Neural progenitor cell (in vitro differentiated cells): Measurements from ENCODE around the gene TOR1AIP2. TPM values are rescaled to one million over a fixed set of nuclear protein-coding genes. Genes with fewer than 3 reads are reported as not detected.

Experiments
- DNase-seq: peaks from one replicate; pipeline ENCODE4 v3.0.0-alpha.2; 2016; ENCODE audit warnings: low spot score
- H2AFZ ChIP-seq: fragments of 200-600 bp; sonication (generic); replicated peaks from 2 replicates; pipeline ENCODE4 v1.6.1; 2016; ENCODE audit warnings: antibody characterized with exemption
- H3F3A ChIP-seq: fragments of 200-600 bp; sonication (generic); 2 replicates; pipeline ENCODE4 v1.6.1; 2016; ENCODE audit warnings: antibody characterized with exemption, low read depth
- H3K27ac ChIP-seq: fragments of 200-600 bp; sonication (generic); 2 replicates; pipeline ENCODE4 v1.5.1; 2016; ENCODE audit warnings: mild to moderate bottlenecking
- H3K27me3 ChIP-seq: fragments of 200-600 bp; sonication (generic); 2 replicates; pipeline ENCODE4 v1.6.1; 2016; ENCODE audit warnings: mild to moderate bottlenecking, moderate library complexity
- H3K36me3 ChIP-seq: fragments of 200-600 bp; sonication (generic); 2 replicates; pipeline ENCODE4 v1.5.1; 2016
- H3K4me1 ChIP-seq: fragments of 200-600 bp; sonication (generic); 2 replicates; pipeline ENCODE4 v1.6.1; 2016; ENCODE audit warnings: mixed run types
- H3K4me2 ChIP-seq: fragments of 200-600 bp; sonication (generic); 2 replicates; pipeline ENCODE4 v1.6.1; 2016
- H3K4me3 ChIP-seq: fragments of 200-600 bp; sonication (generic); 2 replicates; pipeline ENCODE4 v1.5.1; 2016
- H3K79me2 ChIP-seq: fragments of 200-600 bp; sonication (generic); 2 replicates; pipeline ENCODE4 v1.6.1; 2016; ENCODE audit warnings: low read depth
- H3K9ac ChIP-seq: fragments of 200-600 bp; sonication (generic); 2 replicates; pipeline ENCODE4 v1.6.1; 2016
- H3K9me3 ChIP-seq: fragments of 200-600 bp; sonication (generic); 2 replicates; pipeline ENCODE4 v1.5.1; 2016; ENCODE audit warnings: low read depth
- H4K20me1 ChIP-seq: fragments of 200-600 bp; sonication (generic); 2 replicates; pipeline ENCODE4 v1.6.1; 2016; ENCODE audit warnings: low read depth
- H3K27ac Mint-ChIP-seq: 3 replicates; pipeline ENCODE4 v1.8.0; 2021; ENCODE audit warnings: mixed read lengths
- H3K27me3 Mint-ChIP-seq: 2 replicates; pipeline ENCODE4 v1.8.0; 2022; ENCODE audit warnings: low read depth, mild to moderate bottlenecking, inconsistent platforms, moderate library complexity, mixed read lengths; ENCODE audit not compliant: insufficient read depth
- H3K36me3 Mint-ChIP-seq: 3 replicates; pipeline ENCODE4 v1.8.0; 2021; ENCODE audit warnings: mixed read lengths
- H3K4me1 Mint-ChIP-seq: 3 replicates; pipeline ENCODE4 v1.8.0; 2021; ENCODE audit warnings: mixed read lengths
- H3K4me3 Mint-ChIP-seq: 3 replicates; pipeline ENCODE4 v1.8.0; 2021; ENCODE audit warnings: mild to moderate bottlenecking, moderate library complexity, mixed read lengths
- H3K9me3 Mint-ChIP-seq: 3 replicates; pipeline ENCODE4 v1.8.0; 2020; ENCODE audit warnings: mixed read lengths
- EZH2 ChIP-seq: fragments of 200-600 bp; sonication (generic); IDR thresholded peaks from 2 replicates; pipeline ENCODE4 v1.6.1; 2017; ENCODE audit warnings: antibody characterized with exemption, mild to moderate bottlenecking, moderate library complexity
- EZH2phosphoT487 ChIP-seq: fragments of 200-600 bp; sonication (generic); IDR thresholded peaks from 2 replicates; pipeline ENCODE4 v1.6.1; 2017; ENCODE audit warnings: antibody characterized with exemption
- total RNA-seq: library from RNA; depleted of rRNA; stranded (reverse); fragments of >200 nt; gene quantifications from 2 replicates; pipeline ENCODE4 v1.2.3, GENCODE V29; 2015; ENCODE audit warnings: low replicate concordance
- TF ChIP-seq, protein P1 (sequence below): fragments of 200-600 bp; sonication (generic); IDR thresholded peaks from 2 replicates; pipeline ENCODE4 v1.5.1; 2017; ENCODE audit warnings: antibody characterized with exemption, mild to moderate bottlenecking

Gene TOR1AIP2
- 53.0 and 89.5 TPM in 2 replicates for total RNA-seq

DNA sequence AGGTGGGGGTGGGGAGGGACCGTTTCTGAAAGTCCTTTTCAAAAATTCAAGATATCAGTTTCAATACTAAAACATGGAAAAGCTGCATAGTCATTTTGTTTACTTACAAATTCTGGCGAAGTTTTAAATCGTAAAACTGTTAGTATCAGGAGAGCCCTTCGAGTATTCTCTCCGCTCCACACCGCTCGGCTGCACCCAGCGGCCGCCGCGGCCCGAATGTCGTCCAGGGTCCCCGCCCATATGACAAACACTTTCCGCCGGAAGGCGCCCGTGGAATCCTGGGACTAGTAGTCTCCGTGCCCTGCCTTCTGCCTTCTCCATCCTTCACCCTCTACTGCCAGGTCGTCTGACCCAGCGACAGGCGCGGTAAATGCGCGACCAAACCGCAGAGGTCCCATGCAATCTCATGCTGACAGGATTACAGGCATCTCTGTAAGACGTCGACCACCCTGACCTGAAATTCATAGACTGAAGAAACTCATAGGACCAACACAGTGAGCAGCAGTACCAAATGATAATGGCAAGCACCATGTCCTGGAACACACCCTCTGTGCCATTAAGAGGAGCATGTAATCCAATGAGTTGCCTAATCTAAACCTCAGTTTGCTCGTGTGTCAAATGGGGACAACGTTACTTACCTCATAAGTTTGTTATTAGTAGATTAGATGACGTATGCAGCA is at the start of gene TOR1AIP2:
TOR1AIP2 (minus strand) TSS at position 218 of the 680 bp plus-strand sequence. CDS start 25,138 bp downstream, outside the sequence.
- Histone ChIP-seq H3F3A (peaks cover 14% of the 10 kb centered on the region), H2AFZ (peak within 1 kb of the TSS; percentile 77), H3K4me3 (peak within 1 kb of the TSS; percentile 78), H3K79me2 (peaks cover 48% of the 10 kb centered on the region), H3K27me3 (no peaks in the 10 kb centered on the region), H3K4me2 (peak within 1 kb of the TSS; percentile 68), H3K9me3 (no peaks in the 10 kb centered on the region), H3K27ac (no peak within 1 kb of the TSS), H3K36me3 (no peaks in the 10 kb centered on the region), H4K20me1 (peaks cover 12% of the 10 kb centered on the region), H3K4me1 (peaks cover 19% of the 10 kb centered on the region), H3K9ac (peak within 1 kb of the TSS; percentile 67)
- Mint-ChIP-seq H3K9me3 (no peaks in the 10 kb centered on the region), H3K27me3 (peaks cover 7% of the 10 kb centered on the region), H3K36me3 (peaks cover 11% of the 10 kb centered on the region), H3K27ac (peak within 1 kb of the TSS; percentile 92), H3K4me3 (peak within 1 kb of the TSS; percentile 97), H3K4me1 (peaks cover 35% of the 10 kb centered on the region)
- DNase-seq, result peak; percentile 93
- TF ChIP-seq, protein P1, sequence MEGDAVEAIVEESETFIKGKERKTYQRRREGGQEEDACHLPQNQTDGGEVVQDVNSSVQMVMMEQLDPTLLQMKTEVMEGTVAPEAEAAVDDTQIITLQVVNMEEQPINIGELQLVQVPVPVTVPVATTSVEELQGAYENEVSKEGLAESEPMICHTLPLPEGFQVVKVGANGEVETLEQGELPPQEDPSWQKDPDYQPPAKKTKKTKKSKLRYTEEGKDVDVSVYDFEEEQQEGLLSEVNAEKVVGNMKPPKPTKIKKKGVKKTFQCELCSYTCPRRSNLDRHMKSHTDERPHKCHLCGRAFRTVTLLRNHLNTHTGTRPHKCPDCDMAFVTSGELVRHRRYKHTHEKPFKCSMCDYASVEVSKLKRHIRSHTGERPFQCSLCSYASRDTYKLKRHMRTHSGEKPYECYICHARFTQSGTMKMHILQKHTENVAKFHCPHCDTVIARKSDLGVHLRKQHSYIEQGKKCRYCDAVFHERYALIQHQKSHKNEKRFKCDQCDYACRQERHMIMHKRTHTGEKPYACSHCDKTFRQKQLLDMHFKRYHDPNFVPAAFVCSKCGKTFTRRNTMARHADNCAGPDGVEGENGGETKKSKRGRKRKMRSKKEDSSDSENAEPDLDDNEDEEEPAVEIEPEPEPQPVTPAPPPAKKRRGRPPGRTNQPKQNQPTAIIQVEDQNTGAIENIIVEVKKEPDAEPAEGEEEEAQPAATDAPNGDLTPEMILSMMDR, result no peak
- TF ChIP-seq EZH2 (no peak), EZH2phosphoT487 (no peak)

DNA sequence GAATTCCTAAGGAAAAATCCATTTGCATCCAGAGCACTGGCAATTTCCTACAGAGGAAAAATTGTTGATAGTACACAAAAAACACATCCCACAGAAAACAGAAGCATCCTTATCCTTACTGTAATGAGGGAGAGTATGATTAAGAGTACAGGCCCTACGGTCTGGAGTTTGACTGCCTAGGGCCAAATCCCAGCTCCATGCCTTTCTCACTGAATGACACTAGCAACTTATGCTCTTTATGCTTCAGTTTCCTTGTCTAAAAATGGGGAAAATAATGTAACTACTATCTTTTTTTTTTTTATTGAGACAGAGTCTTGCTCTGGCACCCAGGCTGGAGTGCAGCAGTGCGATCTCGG is 49.2 kb upstream of the TOR1AIP2 start:
- no peak for DNase-seq
- Mint-ChIP-seq H3K4me3 (no peak overlapping the region), H3K27ac (no peak overlapping the region), H3K27me3 (no peaks in the 10 kb centered on the region), H3K36me3 (no peaks in the 10 kb centered on the region), H3K4me1 (peaks cover 15% of the 10 kb centered on the region), H3K9me3 (no peaks in the 10 kb centered on the region)
- Histone ChIP-seq H3K36me3 (no peaks in the 10 kb centered on the region), H3K79me2 (no peaks in the 10 kb centered on the region), H3K27ac (no peak overlapping the region), H4K20me1 (no peaks in the 10 kb centered on the region), H2AFZ (peak overlapping the region; percentile 77), H3K4me2 (no peak overlapping the region), H3F3A (peaks cover 5% of the 10 kb centered on the region), H3K9ac (no peak overlapping the region), H3K27me3 (no peaks in the 10 kb centered on the region), H3K4me3 (no peak overlapping the region), H3K4me1 (peaks cover 6% of the 10 kb centered on the region), H3K9me3 (no peaks in the 10 kb centered on the region)
- TF ChIP-seq EZH2phosphoT487 (no peak), EZH2 (no peak)
- TF ChIP-seq, protein P1, result no peak

DNA sequence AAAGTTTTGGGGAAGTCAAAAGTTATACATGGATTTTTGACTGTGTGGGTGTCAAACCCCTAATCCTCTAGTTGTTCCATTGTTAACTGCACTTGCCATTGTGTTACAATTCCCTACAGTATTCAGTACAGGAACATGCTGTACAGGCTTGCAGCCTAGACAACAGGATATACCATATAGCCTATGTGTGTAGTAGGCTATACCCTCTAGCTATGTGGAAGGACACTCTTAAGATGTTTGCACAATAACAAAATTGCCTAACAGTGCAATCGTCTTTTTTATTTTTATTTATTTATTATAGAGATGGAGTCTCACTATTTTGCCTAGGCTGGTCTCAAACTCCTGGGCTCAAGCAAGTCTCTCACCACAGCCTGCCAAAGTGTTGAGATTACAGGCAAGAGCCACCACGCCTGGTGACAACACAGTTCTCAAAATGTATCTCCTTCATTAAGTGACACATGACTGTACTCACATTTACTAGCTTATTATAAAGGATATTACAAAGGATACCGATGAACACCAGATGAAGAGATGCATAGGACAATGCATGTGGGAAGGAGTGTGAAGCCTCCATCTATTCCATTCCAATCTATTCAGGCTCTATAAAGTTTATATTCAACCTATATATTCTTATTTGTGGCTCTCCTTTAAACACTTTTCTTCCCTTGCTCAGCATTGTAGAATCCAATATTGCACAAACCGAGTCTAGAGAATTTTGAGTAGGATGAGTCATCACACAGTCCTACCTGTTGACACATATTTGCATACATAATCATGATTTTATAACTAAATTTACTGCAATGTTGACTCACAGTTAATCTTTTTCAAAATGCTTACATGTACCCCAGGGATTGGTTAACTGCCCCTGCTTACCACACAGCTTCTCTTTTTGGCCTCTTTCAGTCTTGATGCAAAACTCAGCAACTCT is 48.6 kb upstream of the TOR1AIP2 start:
- Histone ChIP-seq H3K4me1 (peaks cover 12% of the 10 kb centered on the region), H4K20me1 (no peaks in the 10 kb centered on the region)
- no peak overlapping the region for H3K27ac Mint-ChIP-seq

More for the DNA sequence above, 48.6 kb upstream of the TOR1AIP2 start:
- no peak overlapping the region for H3K4me3 ChIP-seq
- H3K9me3 Mint-ChIP-seq, result no peaks in the 10 kb centered on the region
- no peaks in the 10 kb centered on the region for H3K36me3 Mint-ChIP-seq
- H3F3A ChIP-seq, result peaks cover 8% of the 10 kb centered on the region
- no peak overlapping the region for H3K9ac ChIP-seq
- no peak overlapping the region for H3K4me3 Mint-ChIP-seq
- no peaks in the 10 kb centered on the region for H3K36me3 ChIP-seq
- H3K27me3 Mint-ChIP-seq, result no peaks in the 10 kb centered on the region
- H3K79me2 ChIP-seq, result no peaks in the 10 kb centered on the region
- H3K4me2 ChIP-seq, result no peak overlapping the region
- H2AFZ ChIP-seq, result peak overlapping the region; percentile 77
- DNase-seq, result no peak
- H3K4me1 Mint-ChIP-seq, result peaks cover 21% of the 10 kb centered on the region
- H3K27ac ChIP-seq, result no peak overlapping the region
- no peaks in the 10 kb centered on the region for H3K27me3 ChIP-seq
- H3K9me3 ChIP-seq, result no peaks in the 10 kb centered on the region
- TF ChIP-seq EZH2phosphoT487 (no peak), EZH2 (no peak)
- TF ChIP-seq, protein P1, result no peak
